Measurements from ENCODE around the gene TMEM109. TPM values are rescaled to one million over a fixed set of nuclear protein-coding genes. Genes with fewer than 3 reads are reported as not detected.

TMEM109 gene
- total RNA-seq, 1 experiment from 2014 or later, result 13.5 TPM

Other genes starting within 250 kb of the TMEM109 start
- not detected in 2 replicates for gene MS4A8, start 214.5 kb upstream of the TMEM109 start, total RNA-seq (2014; rRNA removed; shearing (Covaris generic))
- gene MS4A18, start 189.4 kb upstream of the TMEM109 start, total RNA-seq (2014; rRNA removed; shearing (Covaris generic)), result not detected in 2 replicates
- not detected in 2 replicates for gene MS4A15, start 157.3 kb upstream of the TMEM109 start, total RNA-seq (2014; rRNA removed; shearing (Covaris generic))
- gene MS4A10, start 128.8 kb upstream of the TMEM109 start, total RNA-seq (2014; rRNA removed; shearing (Covaris generic)), result not detected in 2 replicates
- gene CCDC86, start 72.0 kb upstream of the TMEM109 start, total RNA-seq (2014; rRNA removed; shearing (Covaris generic)), result 16.3 and 23.5 TPM in 2 replicates
- gene PTGDR2, start 58.2 kb upstream of the TMEM109 start, total RNA-seq (2014; rRNA removed; shearing (Covaris generic)), result not detected in 2 replicates
- not detected in 2 replicates for gene ZP1, start 46.6 kb upstream of the TMEM109 start, total RNA-seq (2014; rRNA removed; shearing (Covaris generic))
- gene PRPF19, start 7.6 kb upstream of the TMEM109 start, total RNA-seq (2014; rRNA removed; shearing (Covaris generic)), result 121 and 165 TPM in 2 replicates
- 51.7 and 53.5 TPM in 2 replicates for gene TMEM132A, start 10.3 kb downstream of the TMEM109 start, total RNA-seq (2014; rRNA removed; shearing (Covaris generic))
- 0.55 TPM in 1 of 2 replicates, not detected in the other for gene SLC15A3, start 38.0 kb downstream of the TMEM109 start, total RNA-seq (2014; rRNA removed; shearing (Covaris generic))
- not detected in 2 replicates for gene CD6, start 57.5 kb downstream of the TMEM109 start, total RNA-seq (2014; rRNA removed; shearing (Covaris generic))
- gene CD5, start 188.3 kb downstream of the TMEM109 start, total RNA-seq (2014; rRNA removed; shearing (Covaris generic)), result 0.06 TPM in 1 of 2 replicates, not detected in the other
- gene VPS37C, start 247.3 kb downstream of the TMEM109 start, total RNA-seq (2014; rRNA removed; shearing (Covaris generic)), result 15.5 and 16.6 TPM in 2 replicates

All from G401 (cell line).